Measurements from ENCODE around the gene SEMA4D.

SEMA4D gene

DNA sequence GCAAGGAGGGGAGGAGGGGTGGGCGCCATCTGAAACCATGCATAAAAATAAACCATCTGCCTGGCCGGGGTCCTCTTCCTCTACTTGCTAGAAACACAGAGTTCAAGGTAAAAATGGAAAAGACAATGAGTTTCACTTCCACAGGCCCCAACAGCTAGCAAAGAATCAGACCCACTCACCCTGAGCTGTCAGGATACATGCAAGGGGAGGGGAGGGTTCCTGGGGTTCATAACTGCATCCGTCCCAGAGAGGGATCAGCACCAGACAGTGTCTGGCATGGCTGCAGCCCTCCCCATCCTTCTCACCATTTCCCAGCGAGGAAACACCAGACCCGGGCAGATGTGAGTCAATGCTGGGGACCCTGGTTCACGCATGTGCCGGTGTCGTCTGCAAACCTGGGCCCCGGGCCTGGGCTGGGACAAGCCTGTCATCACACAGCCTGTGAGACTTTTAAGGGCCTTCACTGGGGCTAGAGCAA is 55.4 kb downstream of the SEMA4D start:
- no peak for DNase-seq

GRCh38 chr9:89441986-89442385 is 55.9 kb downstream of the SEMA4D start:
- DNase-seq = no peak

- no peak for DNase-seq
These were observed 56.3 kb downstream of the SEMA4D start for GRCh38 chr9:89441655-89441970.

GRCh38 chr9:89440951-89441654 is 56.8 kb downstream of the SEMA4D start:
- no peak for DNase-seq

GRCh38 chr9:89440548-89440947 is 57.4 kb downstream of the SEMA4D start:
- DNase-seq = no peak

GRCh38 chr9:89440046-89440445 is 57.9 kb downstream of the SEMA4D start:
- DNase-seq = no peak

GRCh38 chr9:89439571-89439970 is 58.3 kb downstream of the SEMA4D start:
- no peak for DNase-seq

GRCh38 chr9:89438194-89438593 is 59.7 kb downstream of the SEMA4D start:
- no peak for DNase-seq

DNA sequence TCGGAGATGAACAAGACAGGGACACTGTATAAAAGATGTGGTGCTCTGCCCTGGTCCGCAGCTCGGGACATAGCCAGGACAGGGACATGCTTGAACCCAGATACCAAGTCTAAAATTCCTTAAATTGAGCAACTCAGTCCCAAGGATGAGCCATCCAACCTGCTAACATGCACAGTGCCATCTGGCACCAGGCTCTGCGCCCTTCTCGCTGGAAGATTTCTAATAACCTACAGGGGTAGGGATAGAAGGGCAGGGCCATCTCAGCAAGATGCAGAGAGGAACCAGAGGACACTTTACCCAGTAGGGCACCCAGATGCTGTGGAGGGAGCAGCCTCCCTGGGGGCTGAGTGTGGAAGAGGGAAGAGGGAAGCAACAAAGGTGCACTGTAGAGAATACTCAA is 60.1 kb downstream of the SEMA4D start:
- no peak for DNase-seq

- DNase-seq = no peak
These were observed 60.8 kb downstream of the SEMA4D start for GRCh38 chr9:89436963-89437625.

GRCh38 chr9:89436326-89436725 is 61.6 kb downstream of the SEMA4D start:
- no peak for DNase-seq

- DNase-seq = peak; percentile 3
These were observed 62.7 kb downstream of the SEMA4D start for GRCh38 chr9:89435071-89435823.

DNA sequence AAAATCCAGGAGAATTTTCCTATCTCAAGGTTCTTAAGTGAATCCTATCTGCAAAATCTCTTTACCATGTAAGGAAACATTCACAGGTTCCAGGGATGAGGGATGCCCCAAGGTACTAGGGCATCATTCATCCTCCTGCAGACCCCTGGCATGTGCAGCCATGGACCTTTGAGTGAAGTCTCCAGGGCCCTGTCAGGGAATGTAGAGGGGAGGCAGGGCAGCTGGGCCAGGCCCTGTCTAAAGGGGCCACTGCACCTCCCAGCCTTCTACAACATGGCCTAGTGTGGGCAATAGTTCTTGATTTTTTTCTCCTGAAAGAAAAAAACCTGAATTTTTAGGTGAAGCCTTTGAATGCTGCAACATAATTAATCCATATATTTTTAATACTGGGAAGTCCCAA is 63.3 kb downstream of the SEMA4D start:
- no peak for DNase-seq

GRCh38 chr9:89433826-89434225 is 64.1 kb downstream of the SEMA4D start:
- DNase-seq = no peak

GRCh38 chr9:89432986-89433530 is 64.9 kb downstream of the SEMA4D start:
- no peak for DNase-seq

- no peak for DNase-seq
These were observed 65.8 kb downstream of the SEMA4D start for GRCh38 chr9:89431930-89432725.

DNA sequence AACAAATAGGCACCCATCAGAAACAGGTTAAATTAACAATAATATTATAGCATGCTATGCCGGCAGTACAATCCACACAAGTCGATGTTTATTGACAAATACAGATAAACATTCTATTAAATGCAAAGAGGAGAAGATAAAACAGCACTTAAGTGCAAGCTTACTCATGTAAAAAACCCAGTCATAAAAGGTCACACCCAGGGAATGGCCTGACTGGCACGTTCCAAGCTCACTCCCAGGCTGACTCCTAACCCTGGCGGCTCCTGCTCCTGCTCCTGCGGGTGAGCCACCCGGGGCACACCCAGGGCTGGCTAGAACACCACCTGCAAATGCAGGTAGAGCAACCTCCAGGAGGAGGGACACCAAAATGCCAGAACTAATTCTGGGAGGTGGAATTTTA is 66.9 kb downstream of the SEMA4D start:
- DNase-seq = no peak

DNA sequence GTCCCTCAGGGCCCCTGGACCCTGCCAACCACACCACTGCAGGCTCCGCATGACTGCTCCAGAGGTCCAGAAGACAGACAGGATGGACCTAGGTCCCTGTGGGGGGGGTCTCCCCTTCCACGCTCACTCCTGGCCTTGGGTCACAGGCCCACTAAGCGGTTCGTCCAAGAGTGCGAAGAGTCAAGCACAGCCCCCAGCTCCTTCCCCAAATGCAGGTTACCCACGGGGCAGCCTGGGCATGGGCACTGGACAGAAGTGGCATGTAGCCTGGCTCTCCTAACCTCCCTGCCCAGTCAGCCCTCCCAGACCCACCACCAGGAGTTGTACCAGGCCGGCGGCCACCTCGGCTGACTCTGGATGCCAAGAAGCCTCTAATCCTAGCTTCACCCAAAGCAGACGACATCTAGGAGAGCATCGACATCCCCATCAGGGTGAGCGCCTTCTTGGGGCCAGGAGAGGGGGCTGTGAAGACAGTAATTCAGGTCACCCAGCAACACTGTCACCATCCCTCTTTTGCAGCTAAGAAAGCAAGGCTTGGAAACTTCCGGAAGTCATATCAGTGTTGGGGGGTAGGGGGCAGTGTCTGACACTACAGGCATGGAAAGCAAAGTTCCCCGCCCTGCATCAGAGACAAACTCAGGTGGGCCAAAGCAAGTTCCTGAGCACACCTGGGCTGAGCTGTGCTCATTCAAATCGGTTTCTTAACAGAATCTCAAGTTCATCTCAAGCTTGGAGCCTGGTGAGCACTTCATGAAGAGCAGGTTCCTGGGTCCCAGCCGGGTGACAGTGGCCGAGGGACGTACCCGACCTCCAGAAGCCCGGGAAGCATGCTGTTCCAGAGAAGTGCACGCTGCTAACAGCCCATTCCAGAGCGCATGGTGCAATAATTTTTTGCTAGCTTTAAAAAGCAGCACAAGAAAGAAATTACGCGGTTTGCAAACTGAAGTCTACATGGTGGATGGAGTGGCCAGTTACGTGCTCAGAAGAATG is 68.7 kb downstream of the SEMA4D start:
- no peak for DNase-seq

- no peak for DNase-seq
These were observed 69.6 kb downstream of the SEMA4D start for GRCh38 chr9:89428222-89428761.

DNA sequence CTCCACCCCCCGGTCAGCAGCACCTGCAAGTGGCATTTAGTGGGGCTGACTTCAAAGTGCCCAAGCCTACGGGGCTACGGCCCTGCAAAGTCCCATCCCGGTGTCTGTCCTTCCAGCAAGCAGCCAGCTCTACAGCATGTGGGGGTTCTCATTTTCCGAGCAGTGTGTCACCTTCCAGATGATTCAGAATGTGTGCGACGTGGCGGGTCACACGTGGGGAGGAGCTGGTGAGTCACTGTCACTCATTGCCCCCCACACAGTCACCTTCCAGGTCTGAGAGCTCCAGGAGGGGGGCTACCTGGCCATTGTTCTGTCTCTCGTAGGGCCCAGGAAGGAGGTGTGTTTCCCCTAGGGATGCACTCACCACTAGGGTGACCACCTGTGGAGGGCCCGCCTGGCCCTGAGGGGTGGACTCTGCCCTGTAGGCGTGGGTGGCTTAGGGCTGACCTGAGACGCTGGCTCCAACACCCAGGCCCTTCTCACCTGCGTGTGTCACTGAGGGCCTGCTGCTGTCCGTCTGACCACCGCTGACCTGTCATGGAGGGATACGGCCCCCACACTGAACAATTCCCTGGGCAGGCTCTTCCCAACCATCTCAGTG is 70.2 kb downstream of the SEMA4D start:
- no peak for DNase-seq

Data from NCI-H82 (cell line).